Keratinocyte (primary cell): ENCODE results near the gene PRR15. TPM values are rescaled to one million over a fixed set of nuclear protein-coding genes. Genes with fewer than 3 reads are reported as not detected.

Experiments used
- DNase-seq: peaks from one replicate; pipeline ENCODE4 v3.0.0-alpha.2; 2011; ENCODE audit warnings: low read depth, missing footprints, low spot score
- FAIRE-seq: peaks from 2 replicates; lab custom pipeline; 2011; peaks lifted over from hg19 to GRCh38; lab: Jason Lieb, UNC
- H2AFZ ChIP-seq: 2 replicates; pipeline ENCODE4 v1.6.0; 2012; ENCODE audit warnings: low read length, control low read depth, inconsistent platforms; ENCODE audit not compliant: control insufficient read depth
- H3K27ac ChIP-seq: 2 replicates; pipeline ENCODE4 v1.5.1; 2011; ENCODE audit warnings: low read length; ENCODE audit not compliant: control insufficient read depth, insufficient read depth
- H3K27me3 ChIP-seq: 3 replicates; pipeline ENCODE4 v1.6.0; 2011; ENCODE audit warnings: low read length; ENCODE audit not compliant: control insufficient read depth, insufficient read depth; ENCODE audit errors: extremely low read depth
- H3K36me3 ChIP-seq, 2 experiments: 2 replicates in 1 of 2; 3 replicates in 1 of 2; pipeline ENCODE4 v1.5.1; 2011; ENCODE audit warnings: low read length in 2 of 2, mild to moderate bottlenecking in 1 of 2; ENCODE audit not compliant: control insufficient read depth in 2 of 2, insufficient read depth in 2 of 2; ENCODE audit errors: extremely low read depth in 1 of 2
- H3K4me1 ChIP-seq: 3 replicates; pipeline ENCODE4 v1.5.1; 2011; ENCODE audit warnings: low read length; ENCODE audit not compliant: control insufficient read depth, insufficient read depth; ENCODE audit errors: extremely low read depth
- H3K4me2 ChIP-seq: 3 replicates; pipeline ENCODE4 v1.6.0; 2011; ENCODE audit warnings: low read depth, low read length; ENCODE audit not compliant: control insufficient read depth, insufficient read depth; ENCODE audit errors: extremely low read depth
- H3K4me3 ChIP-seq, 3 experiments: fragments of 200-600 bp in 1 of 3; sonication (generic) in 1 of 3; 2 replicates in 2 of 3; 3 replicates in 1 of 3; pipeline ENCODE4 v1.5.1; 2011 to 2016; ENCODE audit warnings: low read length in 3 of 3, mild to moderate bottlenecking in 3 of 3, control low read depth in 2 of 3, inconsistent platforms in 1 of 3, low read depth in 1 of 3, mixed read lengths in 1 of 3, mixed run types in 1 of 3, moderate library complexity in 1 of 3; ENCODE audit not compliant: control insufficient read depth in 2 of 3, insufficient read depth in 2 of 3; ENCODE audit errors: extremely low read depth in 1 of 3
- H3K79me2 ChIP-seq: 2 replicates; pipeline ENCODE4 v1.6.0; 2012; ENCODE audit warnings: low read length; ENCODE audit not compliant: control insufficient read depth, insufficient read depth
- H3K9ac ChIP-seq: 3 replicates; pipeline ENCODE4 v1.6.0; 2011; ENCODE audit warnings: low read length; ENCODE audit not compliant: control insufficient read depth, insufficient read depth; ENCODE audit errors: extremely low read depth
- H3K9me1 ChIP-seq: 3 replicates; pipeline ENCODE4 v1.6.0; 2011; ENCODE audit warnings: low read length; ENCODE audit not compliant: control insufficient read depth, insufficient read depth; ENCODE audit errors: extremely low read depth
- H3K9me3 ChIP-seq: 2 replicates; pipeline ENCODE4 v1.5.1; 2012; ENCODE audit warnings: low read depth, low read length; ENCODE audit not compliant: control insufficient read depth
- H4K20me1 ChIP-seq: 3 replicates; pipeline ENCODE4 v1.6.0; 2011; ENCODE audit warnings: low read length; ENCODE audit not compliant: control insufficient read depth, insufficient read depth; ENCODE audit errors: extremely low read depth
- EZH2 ChIP-seq: IDR thresholded peaks from one replicate; pipeline ENCODE4 v1.6.1; 2012; ENCODE audit warnings: inconsistent platforms, mild to moderate bottlenecking, low read length, moderate library complexity
- dilution Hi-C: fragments of 300-500 bp; cut with MboI; formaldehyde crosslinking; loops from one replicate; pipeline ENCODE4 v1.7.0; 2020; ENCODE audit warnings: low sequenced_read_pairs; ENCODE audit not compliant: extremely low pct_ligation_motif_present
- polyA plus RNA-seq, 5 experiments: library from polyadenylated mRNA; depleted of rRNA in 3 of 5; stranded (reverse) in 3 of 5; stranded (forward) in 1 of 5; unstranded in 1 of 5; fragments of >200 nt; gene quantifications; 1 replicate in 1 of 5; 2 replicates in 3 of 5; 3 replicates in 1 of 5; pipeline versions ENCODE4 v1.2.1 to v1.2.3, GENCODE V29; 2011 to 2012; ENCODE audit warnings: missing spikeins in 2 of 5, low read depth in 1 of 5, low replicate concordance in 1 of 5
- TF ChIP-seq, protein P1 (sequence below), 3 experiments: IDR thresholded peaks in 1 of 3; conservative IDR thresholded peaks in 1 of 3; optimal IDR thresholded peaks in 1 of 3; 2 replicates in 2 of 3; 3 replicates in 1 of 3; pipeline versions ENCODE3 to v1.5.1; 2011; ENCODE audit warnings: low read length in 3 of 3, mild to moderate bottlenecking in 3 of 3, moderate library complexity in 2 of 3, control low read depth in 1 of 3, inconsistent platforms in 1 of 3; ENCODE audit not compliant: insufficient read depth in 2 of 3; ENCODE audit errors: extremely low read depth in 1 of 3

The PRR15 gene
- polyA plus RNA-seq, 1 donor (not counting 4 experiments of a cell fraction or from before 2014, with no cell fraction given): 1.8 TPM

- H3K9ac ChIP-seq: no peak overlapping the region
- H3K4me1 ChIP-seq: peaks cover 37% of the 10 kb centered on the region
- FAIRE-seq (no peak), DNase-seq (no peak)
- dilution Hi-C loops: no loop called here
- H3K27ac ChIP-seq: no peak overlapping the region
- no peaks in the 10 kb centered on the region for H3K27me3 ChIP-seq
- TF ChIP-seq, protein P1, sequence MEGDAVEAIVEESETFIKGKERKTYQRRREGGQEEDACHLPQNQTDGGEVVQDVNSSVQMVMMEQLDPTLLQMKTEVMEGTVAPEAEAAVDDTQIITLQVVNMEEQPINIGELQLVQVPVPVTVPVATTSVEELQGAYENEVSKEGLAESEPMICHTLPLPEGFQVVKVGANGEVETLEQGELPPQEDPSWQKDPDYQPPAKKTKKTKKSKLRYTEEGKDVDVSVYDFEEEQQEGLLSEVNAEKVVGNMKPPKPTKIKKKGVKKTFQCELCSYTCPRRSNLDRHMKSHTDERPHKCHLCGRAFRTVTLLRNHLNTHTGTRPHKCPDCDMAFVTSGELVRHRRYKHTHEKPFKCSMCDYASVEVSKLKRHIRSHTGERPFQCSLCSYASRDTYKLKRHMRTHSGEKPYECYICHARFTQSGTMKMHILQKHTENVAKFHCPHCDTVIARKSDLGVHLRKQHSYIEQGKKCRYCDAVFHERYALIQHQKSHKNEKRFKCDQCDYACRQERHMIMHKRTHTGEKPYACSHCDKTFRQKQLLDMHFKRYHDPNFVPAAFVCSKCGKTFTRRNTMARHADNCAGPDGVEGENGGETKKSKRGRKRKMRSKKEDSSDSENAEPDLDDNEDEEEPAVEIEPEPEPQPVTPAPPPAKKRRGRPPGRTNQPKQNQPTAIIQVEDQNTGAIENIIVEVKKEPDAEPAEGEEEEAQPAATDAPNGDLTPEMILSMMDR (optimal IDR thresholded peaks at IDR 0.05 in 1 of 3, IDR thresholded peaks at IDR 0.05 in 1 of 3, conservative IDR thresholded peaks at IDR 0.05 in 1 of 3; ENCODE audit: extremely low read depth in 1 of 3, insufficient read depth in 2 of 3, low read length in 3 of 3): no peak
- TF ChIP-seq EZH2: no peak
- H3K79me2 ChIP-seq: no peaks in the 10 kb centered on the region
- H4K20me1 ChIP-seq: no peaks in the 10 kb centered on the region
- no peak overlapping the region for H3K4me3 ChIP-seq
- no peak overlapping the region for H2AFZ ChIP-seq
- H3K9me1 ChIP-seq: no peaks in the 10 kb centered on the region
- H3K4me2 ChIP-seq: no peak overlapping the region
- H3K9me3 ChIP-seq: no peaks in the 10 kb centered on the region
- H3K36me3 ChIP-seq: no peaks in the 10 kb centered on the region
Measured at GRCh38 chr7:29611941-29612544, 48.4 kb downstream of the PRR15 start.

DNA sequence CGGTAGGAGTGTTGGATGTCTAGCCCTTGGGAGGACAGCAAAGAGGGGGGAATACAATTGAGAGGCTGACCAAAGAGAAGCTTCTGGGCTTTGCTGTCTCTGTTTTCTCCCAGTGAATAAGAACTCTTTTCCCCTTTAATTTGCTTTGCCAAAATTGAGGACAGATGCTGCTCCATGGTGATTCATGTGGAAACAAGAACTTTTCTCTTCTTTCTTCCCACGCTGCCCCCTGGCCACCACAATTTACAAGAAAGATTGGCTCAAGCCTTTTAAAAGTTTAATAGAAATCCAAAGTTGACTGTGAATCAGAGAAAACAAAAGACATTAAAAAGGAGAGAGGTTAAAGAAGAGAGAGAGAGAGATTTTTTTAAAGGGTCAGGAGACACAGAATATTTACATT is 49.0 kb downstream of the PRR15 start:
- no peak overlapping the region for H3K4me2 ChIP-seq
- dilution Hi-C loops: no loop called here
- H3K79me2 ChIP-seq: no peaks in the 10 kb centered on the region
- no peak for DNase-seq
- no peaks in the 10 kb centered on the region for H3K36me3 ChIP-seq
- no peak overlapping the region for H3K4me3 ChIP-seq
- TF ChIP-seq, protein P1 (optimal IDR thresholded peaks at IDR 0.05 in 1 of 3, IDR thresholded peaks at IDR 0.05 in 1 of 3, conservative IDR thresholded peaks at IDR 0.05 in 1 of 3; ENCODE audit: extremely low read depth in 1 of 3, insufficient read depth in 2 of 3, low read length in 3 of 3): no peak
- TF ChIP-seq EZH2: no peak
- no peaks in the 10 kb centered on the region for H3K9me1 ChIP-seq
- no peaks in the 10 kb centered on the region for H3K9me3 ChIP-seq
- H4K20me1 ChIP-seq: no peaks in the 10 kb centered on the region
- no peaks in the 10 kb centered on the region for H3K27me3 ChIP-seq
- no peak for FAIRE-seq
- no peak overlapping the region for H2AFZ ChIP-seq
- H3K27ac ChIP-seq: no peak overlapping the region
- peaks cover 32% of the 10 kb centered on the region for H3K4me1 ChIP-seq
- no peak overlapping the region for H3K9ac ChIP-seq
